K562 (cell line): Measurements from ENCODE around the gene NOTCH3. TPM values are rescaled to one million over a fixed set of nuclear protein-coding genes. Genes with fewer than 3 reads are reported as not detected.

Source experiments
- ATAC-seq: fragments of 200-7000 bp; cut with Tn5 transposase; 3 replicates; pipeline ENCODE4 v1.9.1; 2020; ENCODE audit warnings: moderate library complexity
- BruUV-seq: library from RNA; stranded (reverse); fragments of 400-500 nt; replicated peaks from 2 replicates; lab custom pipeline; 2021; lab: Mats Ljungman, UMichigan
- CTCF ChIA-PET: fragments of 300-600 bp; formaldehyde crosslinking; extraction: SDS; loops from one replicate; lab custom pipeline; 2021; ENCODE audit warnings: low intra/inter-chr PET ratio; lab: Yijun Ruan, JAX
- POLR2A ChIA-PET: fragments of 300-600, 350-650 bp; sonication (Branson Sonifier 250); formaldehyde crosslinking; extraction: SDS; loops from one replicate; lab custom pipeline; 2021; ENCODE audit warnings: antibody characterized with exemption, inconsistent platforms; lab: Yijun Ruan, JAX
- DNase-seq, 4 experiments: peaks; one replicate each; pipeline versions ENCODE4 v3.0.0 to v3.0.0-alpha.2; 2011 to 2018; ENCODE audit warnings: low spot score in 3 of 4, mixed read lengths in 3 of 4; ENCODE audit errors: extremely low read depth in 1 of 4
- FAIRE-seq: peaks from 2 replicates; lab custom pipeline; 2011; peaks lifted over from hg19 to GRCh38; lab: Jason Lieb, UNC
- H2AFZ ChIP-seq: 2 replicates; pipeline ENCODE4 v1.6.0; 2011; ENCODE audit warnings: low read depth, low read length, control low read depth, inconsistent platforms
- H3K27ac ChIP-seq: fragments of 200-600 bp; 3 replicates; pipeline ENCODE4 v1.8.0; 2011; ENCODE audit warnings: low read depth, mild to moderate bottlenecking, control low read depth, inconsistent platforms, low read length, moderate library complexity, mixed read lengths; ENCODE audit errors: extremely low read depth
- H3K27me3 ChIP-seq, 2 experiments: fragments of 300-600 bp in 1 of 2; 2 replicates in 1 of 2; 3 replicates in 1 of 2; pipeline versions ENCODE4 v1.6.0 to v1.8.0; 2011; ENCODE audit warnings: inconsistent platforms in 2 of 2, low read length in 2 of 2, mild to moderate bottlenecking in 1 of 2, mixed read lengths in 1 of 2, moderate library complexity in 1 of 2; ENCODE audit not compliant: control insufficient read depth in 2 of 2, insufficient read depth in 2 of 2
- H3K36me3 ChIP-seq: fragments of 300-600 bp; 3 replicates; pipeline ENCODE4 v1.8.0; 2011; ENCODE audit warnings: mild to moderate bottlenecking, low read length, inconsistent platforms; ENCODE audit not compliant: control insufficient read depth, insufficient read depth
- H3K4me1 ChIP-seq, 2 experiments: fragments of 200-600 bp in 1 of 2; replicated peaks in 1 of 2; 2 replicates in 1 of 2; 3 replicates in 1 of 2; pipeline versions ENCODE4 v1.5.1 to v1.8.0; 2011; ENCODE audit warnings: inconsistent platforms in 2 of 2, low read length in 2 of 2, mild to moderate bottlenecking in 1 of 2, mixed read lengths in 1 of 2, moderate library complexity in 1 of 2; ENCODE audit not compliant: control insufficient read depth in 2 of 2, insufficient read depth in 2 of 2
- H3K4me2 ChIP-seq: 2 replicates; pipeline ENCODE4 v1.6.1; 2011; ENCODE audit warnings: low read length, control low read depth, inconsistent platforms, mixed read lengths; ENCODE audit not compliant: insufficient read depth
- H3K4me3 ChIP-seq: fragments of 200-600 bp; sonication (generic), shearing (Covaris generic); 2 replicates; pipeline ENCODE4 v1.5.1; 2016; ENCODE audit warnings: control low read depth, inconsistent platforms
- H3K79me2 ChIP-seq: fragments of 200-600 bp; 3 replicates; pipeline ENCODE4 v1.8.0; 2011; ENCODE audit warnings: low read length, inconsistent platforms; ENCODE audit not compliant: control insufficient read depth, insufficient read depth
- H3K9ac ChIP-seq, 2 experiments: 2 replicates each; pipeline versions ENCODE4 v1.6.0 to v1.6.1; 2011; ENCODE audit warnings: low read depth in 2 of 2, low read length in 2 of 2, control low read depth in 1 of 2, inconsistent platforms in 1 of 2, mild to moderate bottlenecking in 1 of 2, mixed read lengths in 1 of 2; ENCODE audit not compliant: insufficient read depth in 1 of 2
- H3K9me1 ChIP-seq: one replicate; pipeline ENCODE4 v1.6.0; 2011; ENCODE audit warnings: inconsistent platforms, mild to moderate bottlenecking, low read length, moderate library complexity; ENCODE audit not compliant: control insufficient read depth, insufficient read depth
- H3K9me3 ChIP-seq: replicated peaks from 2 replicates; pipeline ENCODE4 v1.5.1; 2011; ENCODE audit warnings: low read depth, low read length, inconsistent platforms; ENCODE audit not compliant: control insufficient read depth, insufficient read depth
- H4K20me1 ChIP-seq: replicated peaks from 2 replicates; pipeline ENCODE4 v1.6.1; 2011; ENCODE audit warnings: low read length, inconsistent platforms, mixed read lengths; ENCODE audit not compliant: control insufficient read depth, insufficient read depth
- CBX1 ChIP-seq: sonication (generic); IDR thresholded peaks from 2 replicates; pipeline ENCODE4 v1.6.1; 2016; ENCODE audit warnings: antibody characterized with exemption, low read depth, mild to moderate bottlenecking
- FOXJ2 ChIP-seq: fragments of 200-800 bp; sonication (Bioruptor generic); IDR thresholded peaks from 2 replicates; pipeline ENCODE4 v1.6.1; 2016; ENCODE audit warnings: missing genetic modification characterization, missing compliant biosample characterization
- LCOR ChIP-seq: sonication (generic); formaldehyde crosslinking; IDR thresholded peaks from 2 replicates; pipeline ENCODE4 v1.8.0; 2022; ENCODE audit warnings: mild to moderate bottlenecking, missing genetic modification reagents
- MITF ChIP-seq: IDR thresholded peaks from 2 replicates; pipeline ENCODE4 v1.6.1; 2014; ENCODE audit warnings: antibody characterized with exemption
- RBM25 ChIP-seq: fragments of 200-400 bp; formaldehyde crosslinking; IDR thresholded peaks from 2 replicates; pipeline ENCODE4 v1.6.1; 2018; ENCODE audit warnings: low read length, low read depth, moderate library complexity; ENCODE audit not compliant: severe bottlenecking
- TGIF2 ChIP-seq: sonication (generic); formaldehyde crosslinking; IDR thresholded peaks from 2 replicates; pipeline ENCODE4 v1.8.1; 2022; ENCODE audit warnings: mild to moderate bottlenecking, missing genetic modification reagents, moderate library complexity
- ZNF184 ChIP-seq: sonication (generic); formaldehyde crosslinking; IDR thresholded peaks from 2 replicates; pipeline ENCODE4 v1.5.0; 2020; ENCODE audit warnings: missing genetic modification reagents
- ZNF639 ChIP-seq, 2 experiments: fragments of 200-800 bp in 1 of 2; sonication (Bioruptor generic) in 1 of 2; sonication (generic) in 1 of 2; formaldehyde crosslinking in 1 of 2; IDR thresholded peaks in 1 of 2; conservative IDR thresholded peaks in 1 of 2; 2 replicates each; pipeline versions ENCODE4 v1.5.0 to v1.6.1; 2016 to 2020; ENCODE audit warnings: missing compliant biosample characterization in 1 of 2, missing genetic modification characterization in 1 of 2, missing genetic modification reagents in 1 of 2
- ZSCAN29 ChIP-seq: fragments of 450-650 bp; IDR thresholded peaks from 2 replicates; pipeline ENCODE4 v1.6.1; 2017
- WGBS: fragments of 100-300 bp; shearing (Covaris generic); methylation state at CpG from one replicate; pipeline ENCODE4 v1.1.6; 2016; ENCODE audit warnings: low coverage, mixed read lengths; ENCODE audit not compliant: insufficient coverage; ENCODE audit errors: missing lambda C conversion rate; 5-methylcytosine and 5-hydroxymethylcytosine counted together
- in situ Hi-C: fragments of 300-500 bp; cut with MboI; formaldehyde crosslinking; loops from 4 replicates; pipeline ENCODE4 v1.15.0; 2018; ENCODE audit warnings: inconsistent platforms, mixed read lengths
- intact Hi-C: fragments of 100-400 bp; cut with micrococcal nuclease; formaldehyde crosslinking; loops from 2 replicates; pipeline ENCODE4 v1.14.2; 2022
- polyA plus RNA-seq, 8 experiments: library from polyadenylated mRNA; depleted of rRNA in 4 of 8; stranded (reverse) in 5 of 8; unstranded in 3 of 8; fragments of >200 nt; fragmentation: Nextera tagmentation in 2 of 8; fragmentation: Illumina TruSeq in 1 of 8; extraction: Ambion mirVana in 2 of 8; extraction: Trizol in 1 of 8; gene quantifications; 2 replicates each; pipeline versions ENCODE4 v1.2.1 to v1.2.3, GENCODE V29; 2011 to 2014; ENCODE audit warnings: inconsistent platforms in 1 of 8, missing spikeins in 1 of 8
- total RNA-seq, 7 experiments: library from RNA; depleted of rRNA in 6 of 7; stranded (reverse); fragments of >200 nt in 6 of 7; fragmentation: Illumina TruSeq in 2 of 7; extraction: Trizol in 2 of 7; gene quantifications; 2 replicates each; pipeline versions ENCODE4 v1.2.1 to v1.2.3, GENCODE V29; 2011 to 2021; ENCODE audit warnings: low replicate concordance in 1 of 7

NOTCH3 gene
- total and polyA plus RNA-seq, 9 of the 15 experiments (the other 6 are each of a cell fraction or from before 2014, with no cell fraction given): under 0.01 to 1.2 (median 0.16) TPM

- no peak for ATAC-seq
These were observed 30.5 kb upstream of the NOTCH3 start for GRCh38 chr19:15231271-15231670.

More at GRCh38 chr19:15231271-15231670, 30.5 kb upstream of the NOTCH3 start:
- H3K27ac ChIP-seq: no peak overlapping the region
- peaks cover 9% of the 10 kb centered on the region; the same call in 2 of the 3 replicates for H3K36me3 ChIP-seq
- H2AFZ ChIP-seq: no peak overlapping the region
- H3K27me3 ChIP-seq: no peaks in the 10 kb centered on the region
- TF ChIP-seq FOXJ2 (tag) (no peak), TGIF2 (CRISPR knock-in tag) (no peak), MITF (no peak), CBX1 (no peak), ZNF639 (CRISPR knock-in tag; conservative IDR thresholded peaks at IDR 0.05 in 1 of 2, IDR thresholded peaks at IDR 0.05 in 1 of 2) (no peak), ZNF184 (CRISPR knock-in tag) (no peak), LCOR (CRISPR knock-in tag) (no peak), ZSCAN29 (no peak), RBM25 (no peak)
- 43% methylated on average over 10 of the region's 10 CpGs for WGBS
- FAIRE-seq (no peak), DNase-seq (no peak)
- peaks cover 0 to 7% of the 10 kb centered on the region in 2 experiments; a peak in 1 of 5 replicates for H3K4me1 ChIP-seq
- H4K20me1 ChIP-seq: no peaks in the 10 kb centered on the region
- BruUV-seq: no TSS peak
- ChIA-PET POLR2A (no interaction called here), CTCF (no interaction called here)
- intact Hi-C loops (no loop called here), in situ Hi-C loops (no loop called here)
- H3K79me2 ChIP-seq: no peaks in the 10 kb centered on the region
- H3K4me3 ChIP-seq: no peak overlapping the region
- no peak overlapping the region for H3K4me2 ChIP-seq
- no peaks in the 10 kb centered on the region for H3K9me3 ChIP-seq
- no peaks in the 10 kb centered on the region for H3K9me1 ChIP-seq
- H3K9ac ChIP-seq: no peak overlapping the region
